GM21528 (cell line): Measurements from ENCODE around the gene HAT1.
"Not testable (repeated sequence)": the region's sequence is repeated elsewhere in the genome, so short reads cannot be mapped to it uniquely, and the experiment has no call there.

Experiments
- ATAC-seq: cut with Tn5 transposase; IDR thresholded peaks from one replicate; pipeline ENCODE4 v1.9.1; 2021; ENCODE audit warnings: mild to moderate bottlenecking, moderate library complexity; ENCODE audit not compliant: unreplicated experiment, low FRiP score

HAT1 gene

GRCh38 chr2:171922230-171923022 lies at the start of gene HAT1:
TSS of gene HAT1 (plus strand) at chr2:171922461. CDS start at chr2:171922501, 40 bp downstream.
- peak; percentile 97 for ATAC-seq

GRCh38 chr2:171874517-171874916 lies 47.7 kb upstream of the HAT1 start:
- no peak for ATAC-seq

GRCh38 chr2:171874963-171875362 lies 47.3 kb upstream of the HAT1 start:
- no peak for ATAC-seq

- no peak for ATAC-seq
These were observed 43.7 kb upstream of the HAT1 start for GRCh38 chr2:171878481-171878993.

- ATAC-seq, result no peak
These were observed 42.4 kb upstream of the HAT1 start for GRCh38 chr2:171879865-171880264.

GRCh38 chr2:171880774-171881173 lies 41.5 kb upstream of the HAT1 start:
- no peak for ATAC-seq

- ATAC-seq, result peak; percentile 62
These were observed 40.0 kb upstream of the HAT1 start for GRCh38 chr2:171882089-171882769.

GRCh38 chr2:171883275-171883893 lies 38.9 kb upstream of the HAT1 start:
- no peak for ATAC-seq

- no peak for ATAC-seq
These were observed 32.9 kb upstream of the HAT1 start for GRCh38 chr2:171889333-171889732.

GRCh38 chr2:171889808-171890207 lies 32.5 kb upstream of the HAT1 start:
- no peak for ATAC-seq

GRCh38 chr2:171893196-171893823 lies 29.0 kb upstream of the HAT1 start:
- no peak for ATAC-seq

- peak; percentile 90 for ATAC-seq
These were observed 28.2 kb upstream of the HAT1 start, which contains the start of gene SLC25A12 for GRCh38 chr2:171893824-171894611. TSS of gene SLC25A12 (minus strand) at chr2:171894244. CDS start at chr2:171894214, 30 bp downstream.

GRCh38 chr2:171894612-171894947 lies 27.7 kb upstream of the HAT1 start:
- ATAC-seq, result no peak

- ATAC-seq, result no peak
These were observed 26.5 kb upstream of the HAT1 start for GRCh38 chr2:171895786-171896185.

GRCh38 chr2:171899623-171900282 lies 22.5 kb upstream of the HAT1 start:
- not testable (repeated sequence) for ATAC-seq

GRCh38 chr2:171902840-171903420 lies 19.3 kb upstream of the HAT1 start:
- ATAC-seq, result no peak

GRCh38 chr2:171908235-171908634 lies 14.0 kb upstream of the HAT1 start:
- no peak for ATAC-seq

- ATAC-seq, result no peak
These were observed 13.0 kb upstream of the HAT1 start for GRCh38 chr2:171909266-171909665.

GRCh38 chr2:171910494-171910893 lies 11.8 kb upstream of the HAT1 start:
- ATAC-seq, result no peak
